GM19238 (cell line): ENCODE data around the gene SEMG2.

Experiments
- DNase-seq: peaks from one replicate; pipeline ENCODE4 v3.0.0; 2011; ENCODE audit warnings: low spot score; ENCODE audit not compliant: insufficient read length

SEMG2 gene

GRCh38 chr20:45221076-45221475 lies at the start of gene SEMG2:
Gene SEMG2, plus strand, starts transcription at chr20:45221373. Its CDS starts 17 bp downstream, at chr20:45221390.
- no peak for DNase-seq

- no peak for DNase-seq
Measured at GRCh38 chr20:45173522-45173921, 47.7 kb upstream of the SEMG2 start.

GRCh38 chr20:45174434-45175364 lies 46.5 kb upstream of the SEMG2 start, which contains the start of gene PI3:
Gene PI3, plus strand, starts transcription at chr20:45174902. Its CDS starts 21 bp downstream, at chr20:45174923.
- DNase-seq: no peak

- DNase-seq: no peak
Measured at GRCh38 chr20:45176526-45177267, 44.5 kb upstream of the SEMG2 start.

- DNase-seq: no peak
Measured at GRCh38 chr20:45179166-45179565, 42.0 kb upstream of the SEMG2 start.

- no peak for DNase-seq
Measured at GRCh38 chr20:45181639-45182038, 39.5 kb upstream of the SEMG2 start.

GRCh38 chr20:45183084-45183483 lies 38.1 kb upstream of the SEMG2 start:
- no peak for DNase-seq

GRCh38 chr20:45187693-45188092 lies 33.5 kb upstream of the SEMG2 start:
- DNase-seq: no peak

- DNase-seq: no peak
Measured at GRCh38 chr20:45189067-45189609, 32.0 kb upstream of the SEMG2 start.

GRCh38 chr20:45189861-45190260 lies 31.3 kb upstream of the SEMG2 start:
- DNase-seq: no peak

- no peak for DNase-seq
Measured at GRCh38 chr20:45191926-45192325, 29.2 kb upstream of the SEMG2 start.

- DNase-seq: no peak
Measured at GRCh38 chr20:45193331-45193730, 27.8 kb upstream of the SEMG2 start.

- no peak for DNase-seq
Measured at GRCh38 chr20:45206725-45207124, 14.4 kb upstream of the SEMG2 start, which contains the start of gene SEMG1. Gene SEMG1, plus strand, starts transcription at chr20:45207033. Its CDS starts 21 bp downstream, at chr20:45207054.

- no peak for DNase-seq
Measured at GRCh38 chr20:45209924-45210323, 11.2 kb upstream of the SEMG2 start.

GRCh38 chr20:45211569-45212474 lies 9.4 kb upstream of the SEMG2 start:
- no peak for DNase-seq

GRCh38 chr20:45212836-45213235 lies 8.3 kb upstream of the SEMG2 start:
- DNase-seq: no peak

GRCh38 chr20:45218124-45218523 lies 3.0 kb upstream of the SEMG2 start:
- no peak for DNase-seq

GRCh38 chr20:45218636-45219035 lies 2.5 kb upstream of the SEMG2 start:
- no peak for DNase-seq

GRCh38 chr20:45223136-45223535 lies 2.0 kb downstream of the SEMG2 start:
- DNase-seq: no peak

GRCh38 chr20:45226287-45226686 lies 5.1 kb downstream of the SEMG2 start:
- no peak for DNase-seq
